GM21576 (cell line): ENCODE measurements around the gene ZFHX3.

Source experiments
- ATAC-seq: cut with Tn5 transposase; IDR thresholded peaks from one replicate; pipeline ENCODE4 v1.9.1; 2021; ENCODE audit warnings: mild to moderate bottlenecking, moderate library complexity; ENCODE audit not compliant: unreplicated experiment

Gene ZFHX3

GRCh38 chr16:72937360-72937759 is 110.6 kb downstream of the ZFHX3 start:
- ATAC-seq: no peak

GRCh38 chr16:72936408-72936807 is 111.5 kb downstream of the ZFHX3 start:
- no peak for ATAC-seq

DNA sequence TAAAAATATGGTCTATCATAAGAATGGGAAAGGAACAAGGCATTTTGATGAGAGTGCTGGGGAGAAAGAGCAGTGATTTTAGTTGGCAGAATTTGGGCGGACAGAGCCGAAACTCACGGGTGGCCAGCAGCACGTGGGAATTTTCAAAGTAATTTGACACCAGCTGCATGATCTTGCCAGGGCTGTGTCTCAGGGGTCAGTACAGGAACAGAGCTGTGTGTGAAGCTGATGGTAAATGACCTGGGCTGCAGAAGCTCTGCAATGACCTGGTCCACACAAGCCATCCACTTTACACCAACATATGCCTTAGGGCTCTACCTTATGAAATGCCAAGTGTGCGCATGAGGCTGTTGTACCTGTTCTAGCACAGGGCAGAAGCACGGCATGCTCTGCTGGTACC is 112.0 kb downstream of the ZFHX3 start:
- no peak for ATAC-seq

DNA sequence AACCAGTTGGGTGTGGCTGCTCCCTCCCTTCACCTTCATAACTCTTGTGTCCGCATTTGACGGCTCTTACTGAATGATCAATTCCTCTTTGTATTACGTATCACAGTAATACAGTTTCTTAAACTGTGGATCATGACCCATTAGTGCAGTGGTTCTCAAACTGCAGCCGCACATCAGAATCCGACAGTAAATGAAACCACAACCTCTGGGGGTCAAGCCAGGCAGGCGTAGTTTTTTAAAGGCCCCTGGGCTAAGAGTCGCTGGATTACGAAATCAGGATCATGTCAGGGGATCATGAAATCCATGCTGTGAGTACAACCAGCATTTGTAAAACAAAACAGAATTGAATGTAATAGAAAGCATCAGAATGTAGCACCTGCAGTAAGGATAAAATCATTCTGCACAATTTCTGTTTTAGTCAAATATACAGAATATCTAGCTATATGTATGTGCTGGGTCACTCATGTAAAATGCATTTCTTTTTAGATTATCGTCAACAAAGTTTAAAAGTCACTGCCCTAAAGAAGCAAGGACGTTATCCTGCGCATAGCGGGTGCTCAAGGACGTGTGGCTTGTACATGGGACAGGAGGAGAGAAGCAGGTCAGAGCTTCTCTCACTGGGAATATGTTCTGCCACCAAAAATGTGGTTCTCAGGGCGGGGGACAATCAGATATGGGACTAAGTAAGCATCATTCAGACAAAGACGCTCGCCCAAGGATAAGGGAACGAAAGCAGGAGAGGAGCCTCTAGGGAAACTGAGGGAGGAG is 113.1 kb downstream of the ZFHX3 start:
- ATAC-seq: no peak

DNA sequence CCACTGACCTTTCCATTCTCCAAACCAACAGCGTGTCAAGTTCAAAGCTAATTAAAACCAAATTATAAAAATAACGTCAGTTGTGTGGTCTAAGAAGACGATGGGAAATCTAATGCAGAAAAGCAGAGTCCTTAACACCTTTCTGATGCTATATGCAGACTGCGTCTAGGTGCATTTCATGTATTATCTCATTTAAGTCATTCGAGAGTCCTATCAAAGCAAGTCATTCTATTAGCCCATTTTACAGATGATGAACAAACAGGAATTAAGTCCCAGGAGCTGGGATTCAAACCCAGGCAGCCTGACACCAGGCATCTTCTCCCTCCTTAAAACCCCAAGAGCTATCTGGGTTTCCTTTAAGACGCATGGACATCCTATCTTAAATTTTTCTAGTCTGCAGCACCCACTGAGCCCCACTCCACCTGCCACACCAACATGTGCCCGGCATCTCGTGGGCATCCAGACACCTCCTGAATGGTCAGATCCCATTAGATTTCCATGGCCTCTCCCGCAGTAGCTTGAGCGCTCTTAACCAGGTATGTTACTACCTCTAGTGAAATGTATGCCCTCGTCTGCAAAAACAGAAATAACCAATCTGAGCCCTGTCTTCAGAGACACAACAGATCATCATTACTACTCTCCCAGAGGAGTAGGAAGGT is 115.1 kb downstream of the ZFHX3 start:
- no peak for ATAC-seq

DNA sequence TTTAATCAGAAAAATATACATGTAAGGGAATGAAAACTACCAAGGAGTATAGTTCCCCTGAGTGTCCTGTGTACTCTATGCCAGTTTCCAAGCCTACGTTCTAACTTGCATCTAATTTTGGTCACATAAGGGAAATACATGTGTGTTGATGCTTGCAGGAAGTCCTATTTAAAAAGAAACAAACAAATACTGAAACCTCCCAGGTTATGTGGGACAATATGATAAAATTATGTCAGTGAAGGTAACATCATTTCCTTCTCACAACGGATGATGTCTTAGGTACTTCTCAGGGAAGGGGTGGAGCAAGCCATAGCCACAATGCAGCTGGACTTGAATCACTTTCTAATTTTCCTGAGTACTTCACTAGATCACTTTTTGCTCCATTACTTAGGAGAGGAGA is 115.9 kb downstream of the ZFHX3 start:
- ATAC-seq: no peak

DNA sequence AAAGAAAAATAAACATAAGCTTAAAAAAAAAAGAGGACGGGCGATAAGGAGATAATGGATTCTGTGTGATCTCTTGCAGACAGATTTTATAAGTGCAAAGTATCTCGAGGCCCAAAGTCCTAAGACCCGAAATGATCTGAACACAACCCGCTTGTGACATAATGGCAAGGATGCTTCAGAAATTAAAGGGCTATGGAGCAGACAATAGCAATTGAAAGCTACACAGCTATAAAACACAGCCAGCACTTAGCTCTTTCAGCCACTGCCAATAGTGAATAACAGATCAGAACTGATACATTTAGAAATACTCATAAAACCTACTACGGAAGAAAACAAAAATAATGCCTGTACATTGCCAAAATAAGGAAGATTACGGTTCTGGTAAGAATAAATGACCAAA is 117.5 kb downstream of the ZFHX3 start:
- no peak for ATAC-seq

DNA sequence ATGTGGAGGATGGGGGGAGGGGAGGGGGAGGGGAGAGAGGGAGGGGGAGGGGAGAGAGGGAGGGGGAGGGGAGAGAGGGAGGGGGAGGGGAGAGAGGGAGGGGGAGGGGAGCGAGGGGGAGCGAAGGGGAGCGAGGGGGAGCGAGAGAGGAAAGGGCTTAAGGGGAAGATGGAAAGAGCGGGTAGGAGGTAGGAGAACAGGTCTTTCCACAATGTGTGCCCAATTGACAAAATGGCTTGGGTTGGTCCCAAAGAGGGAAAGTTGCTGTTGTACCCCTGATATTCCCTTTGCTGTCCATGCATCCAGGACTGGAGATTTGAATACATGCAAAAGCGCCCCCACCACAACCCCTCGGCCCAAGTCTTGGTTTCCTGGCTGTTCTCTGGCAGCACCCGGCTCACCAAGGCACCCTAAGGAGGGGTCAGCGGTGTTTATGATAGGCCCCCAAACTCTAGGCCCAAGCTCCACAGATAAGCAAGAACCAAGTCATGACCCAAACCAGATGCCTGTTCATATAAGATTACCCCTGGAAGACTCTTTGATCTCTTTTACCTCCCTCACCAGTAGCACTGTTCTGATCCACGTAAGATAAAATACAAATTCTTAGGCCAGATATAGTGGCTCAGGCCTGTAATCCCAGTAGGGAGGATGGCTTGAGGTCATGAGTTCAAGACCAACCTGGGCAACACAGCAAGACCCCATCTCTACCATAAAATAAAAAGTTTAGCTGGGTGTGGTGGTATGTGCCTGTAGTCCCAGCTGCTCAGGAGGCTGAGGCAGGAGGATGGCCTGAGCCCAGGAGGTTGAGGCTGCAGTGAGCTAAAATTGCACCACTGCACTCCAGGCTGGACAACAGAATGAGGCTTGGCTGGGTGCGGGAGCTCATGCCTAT is 119.6 kb downstream of the ZFHX3 start:
- no peak for ATAC-seq

DNA sequence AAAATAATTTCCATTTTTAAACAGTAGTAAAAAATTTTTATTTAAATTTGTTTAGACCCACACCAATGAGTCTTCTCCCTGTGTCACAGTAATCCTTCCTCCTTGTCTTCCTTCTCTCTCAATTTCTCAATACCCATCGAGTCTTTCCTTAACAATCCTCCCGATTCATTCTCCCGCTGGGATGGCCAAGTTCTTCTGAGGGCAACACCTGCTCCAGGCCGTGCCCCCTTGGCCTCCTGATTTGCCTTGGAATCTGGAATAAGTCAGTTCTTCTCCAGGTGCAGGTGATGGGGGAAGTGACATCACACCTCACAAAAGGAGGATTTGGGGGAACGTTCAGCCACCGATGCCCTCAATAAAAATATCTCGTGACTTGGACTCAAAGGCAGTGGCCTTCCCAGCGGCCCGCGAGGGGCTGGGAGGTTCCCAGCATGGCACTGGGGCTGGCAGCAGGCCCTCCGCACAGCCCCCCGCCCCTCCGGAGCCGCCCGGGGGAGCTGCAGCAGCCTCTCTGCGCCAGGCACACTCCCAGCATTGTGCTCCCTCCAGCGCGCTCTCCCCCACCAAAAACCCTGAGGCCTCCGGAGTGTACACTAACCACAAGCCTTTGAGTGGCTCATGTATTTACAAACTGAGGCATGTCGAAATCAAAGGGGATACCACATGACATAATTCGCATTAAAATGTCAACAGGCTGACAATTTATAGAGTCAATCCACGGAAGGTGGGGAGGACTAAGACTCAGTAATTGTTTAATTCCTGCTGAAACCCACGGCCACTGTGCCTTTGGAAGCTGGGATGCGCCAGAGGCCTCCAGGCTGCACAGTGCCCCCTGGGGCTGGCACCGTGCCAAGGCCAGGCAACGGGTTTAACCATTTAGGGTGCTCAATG is 120.5 kb downstream of the ZFHX3 start:
- ATAC-seq: no peak

DNA sequence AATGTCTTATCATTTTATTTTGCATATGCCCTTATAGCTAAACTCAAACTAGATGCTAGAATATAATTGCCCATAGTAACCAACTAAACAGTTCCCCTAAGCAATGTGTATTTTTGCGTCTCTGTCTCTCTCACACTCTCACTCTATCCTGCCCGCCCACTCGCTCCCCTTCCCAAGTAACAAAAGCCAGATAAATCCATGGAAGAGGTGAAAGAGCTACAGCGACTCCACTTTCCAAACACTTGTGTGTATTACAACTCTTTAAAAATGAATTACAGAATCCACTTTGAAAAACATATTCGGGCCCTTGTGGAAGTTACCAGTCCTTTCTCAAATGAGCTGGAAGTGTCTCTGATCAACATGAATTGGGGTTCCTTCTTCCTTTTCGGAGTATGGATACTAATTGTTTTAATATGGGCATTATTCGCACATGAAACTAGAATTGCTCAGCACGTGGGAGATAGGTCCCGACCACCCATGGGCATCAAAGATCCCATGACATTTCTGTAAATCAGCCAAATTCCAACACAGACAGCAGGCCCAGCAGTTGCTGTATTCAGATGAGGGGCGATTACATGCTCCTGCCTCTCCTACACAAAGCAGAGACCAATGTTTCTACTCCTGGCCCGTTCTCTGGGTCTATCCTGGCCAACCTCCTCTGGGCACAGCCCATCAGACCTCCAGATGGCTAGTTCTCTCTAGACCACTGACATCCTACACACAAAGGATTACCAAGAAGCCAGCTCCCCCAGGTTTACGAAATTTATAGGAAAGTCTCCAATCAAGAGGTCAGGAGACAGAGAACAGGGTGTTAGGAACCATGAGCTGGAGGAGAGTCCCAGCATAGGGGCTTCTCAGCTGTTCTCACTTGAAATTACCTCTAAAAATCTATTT is 121.5 kb downstream of the ZFHX3 start:
- ATAC-seq: no peak

DNA sequence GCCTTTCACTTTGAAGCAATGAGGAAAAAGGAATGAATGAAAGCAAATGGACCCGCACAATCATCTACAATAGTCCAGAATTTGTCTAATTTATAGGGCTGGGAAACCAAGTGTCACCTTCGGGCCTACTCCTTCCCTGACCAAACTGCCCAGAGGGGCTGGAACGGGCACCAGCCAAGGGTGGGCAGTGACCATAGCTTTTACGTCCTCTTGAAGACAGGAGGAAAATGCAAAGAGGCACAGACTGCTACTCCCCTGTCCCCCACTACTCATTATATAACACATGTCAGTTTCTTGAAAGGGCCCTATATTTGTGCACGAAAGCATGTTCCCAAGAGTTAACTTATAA is 122.3 kb downstream of the ZFHX3 start:
- ATAC-seq: no peak

GRCh38 chr16:72924927-72925630 is 122.8 kb downstream of the ZFHX3 start:
- ATAC-seq: no peak

DNA sequence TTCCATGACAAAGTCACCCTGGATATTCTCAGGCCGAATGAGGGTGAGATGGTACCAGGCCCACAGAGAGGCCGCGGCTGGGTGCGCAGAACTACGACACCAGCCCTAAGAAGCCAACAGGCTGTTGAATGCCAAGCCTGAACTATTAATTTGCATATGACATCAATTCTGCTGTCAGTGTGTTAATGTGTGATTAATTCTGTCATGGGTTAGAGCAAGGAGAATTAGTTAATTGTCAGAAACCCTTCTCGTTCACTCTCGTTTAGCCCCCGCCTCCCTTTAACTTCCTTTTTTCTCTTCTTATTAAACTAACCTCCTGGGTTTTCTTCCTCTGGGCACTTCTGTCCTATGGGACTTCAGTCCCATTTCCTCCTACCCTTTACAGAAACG is 123.4 kb downstream of the ZFHX3 start:
- ATAC-seq: no peak

- ATAC-seq: no peak
Measured at GRCh38 chr16:72923757-72924156, 124.2 kb downstream of the ZFHX3 start.

DNA sequence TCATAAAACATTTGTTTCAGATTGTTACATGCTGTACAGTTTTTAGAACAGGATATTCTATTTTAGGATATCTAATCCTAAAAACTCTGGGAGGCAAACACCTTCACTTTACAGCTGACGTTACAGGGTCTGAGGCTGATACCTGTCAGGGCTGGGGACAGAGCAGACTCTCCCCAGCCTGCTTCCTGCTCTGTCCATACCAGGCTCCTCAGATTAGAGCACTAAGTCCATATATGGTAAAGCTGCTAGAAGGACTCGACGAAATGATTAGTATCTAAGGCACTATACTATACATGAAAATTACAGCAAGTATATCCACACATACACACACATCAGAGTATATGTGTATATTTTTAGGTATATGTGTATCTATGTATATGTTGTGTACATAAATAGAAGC is 125.2 kb downstream of the ZFHX3 start:
- ATAC-seq: no peak

- ATAC-seq: no peak
Measured at GRCh38 chr16:72921620-72922019, 126.3 kb downstream of the ZFHX3 start.

DNA sequence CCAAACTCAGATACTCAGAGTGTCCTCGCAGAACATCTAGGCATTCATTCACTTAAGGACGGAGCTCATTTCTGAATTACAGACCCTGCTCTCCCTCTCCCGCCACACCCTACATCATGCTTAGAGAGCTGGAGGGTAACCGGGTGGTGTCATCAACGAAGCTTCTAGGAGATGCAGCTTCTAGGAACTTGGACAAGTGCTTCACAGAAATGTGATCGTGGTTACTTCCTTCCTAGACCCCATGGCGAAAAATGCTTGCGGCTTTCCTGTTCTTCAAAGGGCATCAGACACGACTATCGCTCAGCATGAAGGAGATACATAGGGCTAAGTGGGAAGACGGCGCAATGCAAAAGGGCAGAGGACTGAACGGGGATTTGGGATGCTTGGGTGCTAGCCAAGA is 126.8 kb downstream of the ZFHX3 start:
- ATAC-seq: no peak

DNA sequence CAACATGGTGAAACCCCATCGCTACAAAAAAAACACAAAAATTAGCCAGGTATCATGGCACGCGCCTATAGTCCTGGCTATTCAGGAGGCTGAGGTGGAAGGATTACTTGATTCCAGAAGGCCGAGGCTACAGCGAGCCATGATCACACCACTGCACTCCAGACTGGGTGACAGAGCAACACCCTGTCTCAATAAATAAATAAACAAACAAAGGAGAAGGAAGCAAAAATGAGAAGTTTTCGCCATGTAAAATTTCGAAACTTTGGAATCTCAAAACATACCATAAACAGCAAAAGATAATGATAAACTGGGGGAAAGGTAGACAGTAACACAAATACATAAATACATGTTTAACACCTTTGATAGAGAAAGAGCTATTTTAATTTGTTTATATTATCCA is 130.9 kb downstream of the ZFHX3 start:
- ATAC-seq: no peak

DNA sequence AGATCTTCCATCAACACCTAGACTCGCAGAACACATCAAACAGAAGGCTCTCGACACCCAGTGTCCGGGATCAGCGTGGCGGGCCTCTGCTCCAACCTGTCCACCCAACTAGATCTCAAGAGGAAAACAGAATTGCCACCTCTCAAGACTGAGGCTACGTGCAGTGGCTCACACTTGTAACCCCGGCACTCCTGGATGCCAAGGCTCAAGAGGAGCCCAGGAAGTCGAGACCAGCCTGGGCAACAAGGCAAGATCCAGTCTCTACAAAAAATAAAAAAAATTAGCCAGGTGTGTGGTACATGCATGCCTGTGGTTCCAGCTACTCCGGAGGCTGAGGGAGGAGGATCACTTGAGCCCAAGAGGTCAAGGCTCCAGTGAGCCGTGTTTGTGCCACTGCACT is 132.6 kb downstream of the ZFHX3 start:
- no peak for ATAC-seq
